ENCODE measurements around the gene EXOC6B. TPM values are rescaled to one million over a fixed set of nuclear protein-coding genes. Genes with fewer than 3 reads are reported as not detected.

Gene EXOC6B
- total RNA-seq, 2 donors from 2014 or later = 10.8 to 12.8 TPM

DNA sequence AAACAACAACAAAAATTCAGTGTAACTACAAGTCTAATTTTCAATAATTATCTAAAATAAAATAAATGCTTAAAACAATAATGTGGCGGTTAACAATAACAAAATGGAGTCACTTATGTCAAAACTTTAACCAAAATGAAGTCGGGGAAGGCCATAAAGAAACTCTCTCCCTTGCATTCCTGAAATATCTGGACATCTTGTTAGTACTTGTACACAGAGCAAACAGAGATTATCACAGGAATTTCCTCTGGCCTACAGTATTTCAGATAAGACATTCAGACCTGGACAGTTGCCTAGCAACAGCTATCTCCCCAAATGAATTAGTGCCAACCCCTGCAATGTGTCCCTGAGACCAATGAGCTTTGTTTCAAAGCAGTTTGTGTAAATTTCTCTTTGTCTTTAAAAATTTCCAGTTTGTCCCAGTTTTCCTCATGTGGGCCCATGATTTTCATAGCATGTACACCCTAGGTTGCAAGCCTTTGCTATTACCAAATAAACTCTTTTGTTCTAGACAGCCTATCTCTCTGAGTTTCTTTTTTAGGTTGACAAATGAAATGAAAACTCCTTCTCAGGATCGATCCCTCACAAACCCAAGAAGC, 68.6 kb downstream of the EXOC6B start:
- no peak for ATAC-seq
- no peaks in the 10 kb centered on the region for H3K4me1 Mint-ChIP-seq (ENCODE audit: low read depth in 2 of 2)
- H3K36me3 Mint-ChIP-seq = peaks cover 4% of the 10 kb centered on the region
- no peak for DNase-seq (ENCODE audit: low spot score)
- no peak overlapping the region for H3K4me3 Mint-ChIP-seq
- H3K27ac Mint-ChIP-seq = no peak overlapping the region
- H3K9me3 Mint-ChIP-seq = no peaks in the 10 kb centered on the region
- no peaks in the 10 kb centered on the region for H3K27me3 Mint-ChIP-seq

GRCh38 chr2:72755647-72756423, 70.0 kb downstream of the EXOC6B start:
- no peak for DNase-seq (ENCODE audit: low spot score)

DNA sequence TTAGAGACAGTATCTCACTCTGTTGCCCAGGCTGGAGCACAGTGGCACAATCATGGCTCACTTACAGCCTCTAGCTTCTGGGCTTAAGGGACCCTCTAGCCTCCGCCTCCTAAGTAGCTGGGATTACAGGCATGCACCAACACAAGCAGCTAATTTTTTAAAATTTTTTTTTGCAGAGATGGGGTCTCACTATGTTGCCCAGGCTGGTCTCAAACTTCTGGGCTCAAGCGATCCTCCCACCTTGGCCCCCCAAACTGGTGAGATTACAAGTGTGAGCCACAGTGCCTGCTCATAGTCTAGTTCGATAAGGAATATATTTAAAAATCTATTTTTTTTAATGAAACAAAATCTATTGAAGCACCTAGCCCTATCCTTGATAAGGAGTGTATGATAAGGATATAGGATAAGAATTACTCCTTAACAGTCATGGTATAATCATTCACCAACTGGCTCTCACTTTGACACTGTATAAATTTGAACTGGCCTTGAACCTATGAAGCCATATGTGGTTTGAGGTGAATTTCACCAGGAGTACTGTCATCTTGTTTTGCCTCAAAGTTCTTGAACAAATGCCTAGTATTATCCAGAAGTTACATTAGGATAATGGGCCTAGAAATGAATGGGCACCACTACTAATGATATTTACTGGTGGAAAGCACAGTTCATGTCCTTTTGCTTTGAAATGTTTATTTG, 71.1 kb downstream of the EXOC6B start:
- Mint-ChIP-seq H3K9me3 (no peaks in the 10 kb centered on the region), H3K36me3 (no peaks in the 10 kb centered on the region), H3K4me1 (ENCODE audit: low read depth in 2 of 2) (no peaks in the 10 kb centered on the region), H3K4me3 (no peak overlapping the region), H3K27me3 (no peaks in the 10 kb centered on the region), H3K27ac (no peak overlapping the region)
- ATAC-seq = no peak
- DNase-seq (ENCODE audit: low spot score) = no peak

More at GRCh38 chr2:72755647-72756423, 70.0 kb downstream of the EXOC6B start:
- no peak overlapping the region for H3K4me3 Mint-ChIP-seq
- no peaks in the 10 kb centered on the region for H3K9me3 Mint-ChIP-seq
- H3K36me3 Mint-ChIP-seq = no peaks in the 10 kb centered on the region
- no peaks in the 10 kb centered on the region for H3K4me1 Mint-ChIP-seq (ENCODE audit: low read depth in 2 of 2)
- no peak for ATAC-seq
- no peak overlapping the region for H3K27ac Mint-ChIP-seq
- H3K27me3 Mint-ChIP-seq = no peaks in the 10 kb centered on the region

DNA sequence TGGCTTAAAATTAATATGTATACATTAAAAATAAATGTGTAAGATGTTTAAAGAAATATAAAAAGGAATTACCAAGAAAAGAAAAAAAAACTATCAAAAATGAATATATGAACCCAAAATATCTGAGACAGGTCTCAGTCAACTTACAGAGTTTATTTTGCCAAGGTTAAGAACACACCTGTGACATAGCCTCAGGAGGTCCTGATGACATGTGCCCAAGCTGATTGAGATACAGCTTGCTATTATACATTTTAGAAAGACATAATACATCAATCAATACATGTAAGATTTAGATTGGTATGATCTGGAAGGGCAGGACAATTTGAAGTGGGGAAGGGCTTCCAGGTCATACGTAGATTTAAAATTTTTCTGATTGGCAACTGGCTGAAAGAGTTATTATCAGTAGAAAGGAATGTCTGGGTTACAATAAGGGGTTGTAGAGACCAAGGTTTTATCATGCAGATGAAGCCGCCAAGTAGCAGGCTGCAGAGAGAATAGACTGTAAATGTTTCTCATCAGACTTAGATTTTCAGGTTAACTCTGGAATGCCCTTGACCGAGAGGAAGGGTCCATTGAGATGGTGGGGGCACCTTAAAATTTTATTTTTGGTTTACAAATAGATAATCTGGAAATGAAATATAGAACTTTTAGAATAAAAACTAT, 74.7 kb downstream of the EXOC6B start:
- Mint-ChIP-seq H3K9me3 (no peaks in the 10 kb centered on the region), H3K4me3 (no peak overlapping the region), H3K4me1 (ENCODE audit: low read depth in 2 of 2) (no peaks in the 10 kb centered on the region), H3K27me3 (no peaks in the 10 kb centered on the region), H3K27ac (no peak overlapping the region), H3K36me3 (no peaks in the 10 kb centered on the region)
- ATAC-seq = no peak
- no peak for DNase-seq (ENCODE audit: low spot score)

DNA sequence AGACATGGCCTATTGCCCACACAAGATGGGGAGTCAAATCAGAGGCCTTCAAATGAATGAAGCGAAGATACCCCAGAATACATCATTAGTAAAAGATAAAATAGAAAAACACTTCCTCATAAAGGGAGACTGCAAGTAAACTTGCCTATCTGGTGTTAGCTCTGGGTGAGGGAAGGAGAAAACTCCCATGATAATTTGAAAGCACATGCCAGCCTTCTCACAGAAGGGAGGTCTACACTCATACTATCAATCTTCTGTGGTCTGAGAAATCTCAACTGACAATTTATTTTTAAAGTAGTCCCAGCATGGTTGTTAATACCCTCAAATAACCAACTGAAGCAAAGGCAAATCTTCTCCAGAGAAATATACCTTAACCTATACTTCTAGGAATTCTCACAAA, 75.4 kb downstream of the EXOC6B start:
- Mint-ChIP-seq H3K4me3 (no peak overlapping the region), H3K27me3 (no peaks in the 10 kb centered on the region), H3K36me3 (no peaks in the 10 kb centered on the region), H3K27ac (no peak overlapping the region), H3K4me1 (ENCODE audit: low read depth in 2 of 2) (no peaks in the 10 kb centered on the region), H3K9me3 (no peaks in the 10 kb centered on the region)
- no peak for ATAC-seq
- DNase-seq (ENCODE audit: low spot score) = no peak

- H3K9me3 Mint-ChIP-seq = no peaks in the 10 kb centered on the region
- ATAC-seq (no peak), DNase-seq (ENCODE audit: low spot score) (no peak)
- no peaks in the 10 kb centered on the region for H3K27me3 Mint-ChIP-seq
- no peak overlapping the region for H3K27ac Mint-ChIP-seq
- H3K4me1 Mint-ChIP-seq (ENCODE audit: low read depth in 2 of 2) = no peaks in the 10 kb centered on the region
- H3K36me3 Mint-ChIP-seq = no peaks in the 10 kb centered on the region
- H3K4me3 Mint-ChIP-seq = no peak overlapping the region
These were observed 78.5 kb downstream of the EXOC6B start for GRCh38 chr2:72747344-72747743.

DNA sequence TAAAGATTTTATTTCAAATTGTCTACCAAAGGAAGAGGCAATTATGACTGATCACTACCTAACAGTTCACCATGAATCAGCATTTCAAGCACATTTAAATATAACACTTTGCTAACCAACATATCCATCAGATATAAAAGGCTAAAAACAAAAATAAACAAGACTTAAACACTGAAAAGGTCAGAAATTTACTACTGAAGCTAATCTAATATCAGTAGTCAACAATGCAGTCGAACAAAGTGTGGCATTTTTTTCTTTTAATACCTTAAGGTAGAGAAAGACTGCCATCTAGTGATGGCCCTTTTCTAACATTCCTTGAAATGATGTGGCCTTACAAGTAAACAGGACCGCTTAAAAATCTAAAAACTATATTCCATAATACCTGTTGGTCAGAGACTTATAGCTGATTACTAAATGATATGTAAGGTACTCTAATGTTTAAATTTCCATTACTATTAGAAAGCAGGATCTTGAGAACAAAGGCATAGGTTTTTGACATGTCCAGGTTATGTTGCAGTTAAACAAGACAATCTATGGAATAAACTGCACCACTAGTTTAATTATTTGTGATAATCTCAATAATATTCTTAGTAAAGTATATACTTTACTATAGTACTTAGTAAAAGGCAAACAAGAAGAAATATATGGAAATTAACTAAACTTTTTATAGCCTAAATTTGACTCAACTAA, 80.0 kb downstream of the EXOC6B start:
- Mint-ChIP-seq H3K9me3 (no peaks in the 10 kb centered on the region), H3K4me1 (ENCODE audit: low read depth in 2 of 2) (no peaks in the 10 kb centered on the region), H3K4me3 (no peak overlapping the region), H3K27ac (no peak overlapping the region), H3K27me3 (no peaks in the 10 kb centered on the region), H3K36me3 (no peaks in the 10 kb centered on the region)
- ATAC-seq (no peak), DNase-seq (ENCODE audit: low spot score) (no peak)

- DNase-seq (ENCODE audit: low spot score) (no peak), ATAC-seq (no peak)
- H3K4me3 Mint-ChIP-seq = no peak overlapping the region
- H3K27me3 Mint-ChIP-seq = no peaks in the 10 kb centered on the region
- H3K36me3 Mint-ChIP-seq = no peaks in the 10 kb centered on the region
- H3K4me1 Mint-ChIP-seq (ENCODE audit: low read depth in 2 of 2) = no peaks in the 10 kb centered on the region
- H3K9me3 Mint-ChIP-seq = no peaks in the 10 kb centered on the region
- H3K27ac Mint-ChIP-seq = no peak overlapping the region
These were observed 81.8 kb downstream of the EXOC6B start for GRCh38 chr2:72744049-72744448.

DNA sequence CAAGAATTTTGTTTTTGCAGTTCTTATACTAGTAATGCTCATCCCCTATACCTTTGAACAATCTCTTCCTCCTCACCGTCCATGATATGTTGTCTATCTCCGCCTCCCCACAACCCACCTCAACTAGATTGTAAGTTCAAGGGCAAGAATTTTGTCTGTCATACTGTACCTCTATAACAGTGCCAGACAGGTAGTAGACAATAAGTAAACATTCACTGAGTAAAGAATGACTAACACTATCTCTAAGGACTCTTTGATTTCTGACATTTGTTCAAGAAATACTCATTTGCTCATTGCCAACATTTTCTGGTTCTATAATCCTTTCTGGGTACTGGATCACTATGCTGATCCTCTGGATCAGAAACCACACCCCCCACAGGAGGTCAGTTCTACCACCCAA, 82.4 kb downstream of the EXOC6B start:
- ATAC-seq = no peak
- Mint-ChIP-seq H3K27me3 (no peaks in the 10 kb centered on the region), H3K4me3 (no peak overlapping the region), H3K36me3 (no peaks in the 10 kb centered on the region), H3K4me1 (ENCODE audit: low read depth in 2 of 2) (no peaks in the 10 kb centered on the region), H3K9me3 (no peaks in the 10 kb centered on the region), H3K27ac (no peak overlapping the region)
- no peak for DNase-seq (ENCODE audit: low spot score)

DNA sequence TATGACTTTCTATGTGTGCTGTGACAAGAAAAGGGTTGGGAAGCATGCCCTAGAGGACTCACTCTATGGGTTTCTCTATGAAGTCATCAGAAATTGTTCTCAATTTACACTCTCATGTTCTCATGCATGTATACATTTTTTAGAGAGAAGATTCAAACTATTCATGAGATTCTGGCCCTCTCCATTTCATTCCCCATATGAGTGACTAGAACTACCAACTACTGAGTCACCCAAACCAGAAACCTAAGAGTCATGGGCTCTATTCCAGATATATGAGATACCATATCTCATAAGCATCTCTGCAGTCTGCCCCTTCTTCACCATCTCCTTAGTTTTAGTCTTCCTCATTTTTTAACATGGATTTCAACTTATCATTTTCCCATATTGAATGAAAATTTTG, 87.7 kb downstream of the EXOC6B start:
- Mint-ChIP-seq H3K27me3 (no peaks in the 10 kb centered on the region), H3K36me3 (no peaks in the 10 kb centered on the region), H3K4me1 (ENCODE audit: low read depth in 2 of 2) (no peaks in the 10 kb centered on the region), H3K9me3 (no peaks in the 10 kb centered on the region), H3K27ac (no peak overlapping the region), H3K4me3 (no peak overlapping the region)
- no peak for DNase-seq (ENCODE audit: low spot score)
- ATAC-seq = no peak

GRCh38 chr2:72734432-72734831, 91.4 kb downstream of the EXOC6B start:
- Mint-ChIP-seq H3K4me1 (ENCODE audit: low read depth in 2 of 2) (no peaks in the 10 kb centered on the region), H3K9me3 (no peaks in the 10 kb centered on the region), H3K4me3 (no peak overlapping the region), H3K27ac (no peak overlapping the region), H3K36me3 (no peaks in the 10 kb centered on the region), H3K27me3 (no peaks in the 10 kb centered on the region)
- DNase-seq (ENCODE audit: low spot score) (no peak), ATAC-seq (no peak)

GRCh38 chr2:72731116-72731515, 94.7 kb downstream of the EXOC6B start:
- ATAC-seq (no peak), DNase-seq (ENCODE audit: low spot score) (no peak)
- no peak overlapping the region for H3K4me3 Mint-ChIP-seq
- H3K36me3 Mint-ChIP-seq = no peaks in the 10 kb centered on the region
- no peak overlapping the region for H3K27ac Mint-ChIP-seq
- no peaks in the 10 kb centered on the region for H3K9me3 Mint-ChIP-seq
- no peaks in the 10 kb centered on the region for H3K27me3 Mint-ChIP-seq
- H3K4me1 Mint-ChIP-seq (ENCODE audit: low read depth in 2 of 2) = no peaks in the 10 kb centered on the region

GRCh38 chr2:72727356-72727755, 98.5 kb downstream of the EXOC6B start:
- Mint-ChIP-seq H3K9me3 (no peaks in the 10 kb centered on the region), H3K4me1 (ENCODE audit: low read depth in 2 of 2) (no peaks in the 10 kb centered on the region), H3K4me3 (no peak overlapping the region), H3K27me3 (no peaks in the 10 kb centered on the region), H3K27ac (no peak overlapping the region), H3K36me3 (no peaks in the 10 kb centered on the region)
- ATAC-seq (no peak), DNase-seq (ENCODE audit: low spot score) (no peak)
